Activated gamma-delta T cell treated with Interleukin-2 at 50 U/mL for 16 hours (primary cell): Measurements from ENCODE around the gene LMTK2.
A peak's percentile ranks its signal among the peaks of the same experiment; 100 is the strongest.

Experiments used
- DNase-seq: peaks from one replicate; pipeline ENCODE4 v3.0.0-alpha.2; 2020

LMTK2 gene

GRCh38 chr7:98106647-98107312 lies at the start of gene LMTK2:
TSS of gene LMTK2 (plus strand) at chr7:98106862. CDS start at chr7:98107178, 316 bp downstream.
- DNase-seq = peak; percentile 96

- no peak for DNase-seq
Measured at GRCh38 chr7:98057157-98057556, 49.5 kb upstream of the LMTK2 start.

GRCh38 chr7:98058186-98058585 lies 48.5 kb upstream of the LMTK2 start:
- no peak for DNase-seq

GRCh38 chr7:98064233-98064632 lies 42.4 kb upstream of the LMTK2 start:
- no peak for DNase-seq

- DNase-seq = no peak
Measured at GRCh38 chr7:98066208-98066607, 40.5 kb upstream of the LMTK2 start.

GRCh38 chr7:98066934-98067507 lies 39.6 kb upstream of the LMTK2 start:
- no peak for DNase-seq

- DNase-seq = no peak
Measured at GRCh38 chr7:98073047-98073446, 33.6 kb upstream of the LMTK2 start.

- no peak for DNase-seq
Measured at GRCh38 chr7:98075801-98076200, 30.9 kb upstream of the LMTK2 start.

- no peak for DNase-seq
Measured at GRCh38 chr7:98077762-98078161, 28.9 kb upstream of the LMTK2 start.

GRCh38 chr7:98078197-98078870 lies 28.3 kb upstream of the LMTK2 start:
- no peak for DNase-seq

- no peak for DNase-seq
Measured at GRCh38 chr7:98079891-98080648, 26.6 kb upstream of the LMTK2 start.

- no peak for DNase-seq
Measured at GRCh38 chr7:98081319-98081718, 25.3 kb upstream of the LMTK2 start.

GRCh38 chr7:98084631-98085030 lies 22.0 kb upstream of the LMTK2 start:
- no peak for DNase-seq

GRCh38 chr7:98085674-98086073 lies 21.0 kb upstream of the LMTK2 start:
- DNase-seq = no peak

GRCh38 chr7:98086281-98086718 lies 20.4 kb upstream of the LMTK2 start:
- DNase-seq = no peak

GRCh38 chr7:98088109-98088508 lies 18.6 kb upstream of the LMTK2 start:
- DNase-seq = no peak

GRCh38 chr7:98090116-98090515 lies 16.5 kb upstream of the LMTK2 start:
- no peak for DNase-seq

- DNase-seq = no peak
Measured at GRCh38 chr7:98091061-98091460, 15.6 kb upstream of the LMTK2 start.

GRCh38 chr7:98091523-98091922 lies 15.1 kb upstream of the LMTK2 start:
- DNase-seq = no peak

GRCh38 chr7:98097042-98097645 lies 9.5 kb upstream of the LMTK2 start:
- DNase-seq = no peak

GRCh38 chr7:98100088-98100487 lies 6.6 kb upstream of the LMTK2 start:
- DNase-seq = no peak

- no peak for DNase-seq
Measured at GRCh38 chr7:98102170-98102569, 4.5 kb upstream of the LMTK2 start.

GRCh38 chr7:98105942-98106544 lies 619 bp upstream of the LMTK2 start:
- DNase-seq = no peak
